Measurements from ENCODE around the gene OLFM4.
"Not testable (repeated sequence)": the region's sequence is repeated elsewhere in the genome, so short reads cannot be mapped to it uniquely, and the experiment has no call there.

OLFM4 gene

GRCh38 chr13:53028637-53029203 lies at the start of gene OLFM4:
Gene OLFM4 (plus strand): TSS chr13:53028813. CDS start chr13:53028837, 24 bp downstream.
- DNase-seq, result no peak

DNA sequence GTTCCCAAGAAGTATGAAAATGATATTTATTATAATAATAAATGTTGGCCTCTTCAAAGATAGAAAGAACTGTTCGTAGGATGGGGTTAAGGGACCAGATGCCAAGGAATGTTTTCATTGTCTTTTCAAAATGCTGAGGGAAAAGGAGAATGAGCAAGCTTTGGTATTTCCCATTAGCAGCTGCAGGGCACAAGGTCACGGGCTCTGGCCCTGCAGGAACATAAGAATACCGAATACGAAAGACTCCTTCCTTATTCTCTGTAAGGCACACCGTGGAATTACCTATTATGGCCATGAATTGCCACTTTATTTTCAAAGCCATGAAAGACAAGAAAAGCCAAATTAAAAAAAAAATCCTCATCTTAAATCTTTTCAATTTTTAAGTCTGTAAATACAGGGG lies 49.6 kb upstream of the OLFM4 start:
- no peak for DNase-seq

GRCh38 chr13:52980695-52981094 lies 47.9 kb upstream of the OLFM4 start:
- no peak for DNase-seq

- DNase-seq, result no peak
Observed at GRCh38 chr13:52983836-52984235, 44.8 kb upstream of the OLFM4 start.

DNA sequence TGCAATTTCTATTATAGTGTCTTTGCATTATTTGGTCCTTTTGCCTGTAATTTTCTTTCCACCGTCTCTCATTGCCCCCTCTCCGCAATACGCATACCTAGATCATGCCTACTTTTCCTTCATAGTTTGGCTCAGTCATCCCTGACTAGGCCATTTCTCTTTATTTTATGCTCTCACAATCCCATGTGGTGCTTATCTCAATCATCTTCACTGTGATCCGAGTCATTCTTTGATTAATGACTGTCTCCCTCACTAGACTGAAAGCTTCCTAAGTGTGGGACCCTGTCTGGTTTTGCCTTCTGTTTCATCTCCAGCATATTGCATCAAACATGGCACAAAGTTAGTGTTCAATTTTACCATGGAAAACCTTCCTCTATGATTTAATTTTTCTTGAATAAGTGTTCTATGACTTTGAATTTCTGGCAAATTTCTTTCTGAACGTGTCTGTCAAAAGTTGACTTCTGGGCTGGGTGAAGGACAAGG lies 43.7 kb upstream of the OLFM4 start:
- no peak for DNase-seq

- DNase-seq, result no peak
Observed at GRCh38 chr13:52991344-52992020, 37.1 kb upstream of the OLFM4 start.

DNA sequence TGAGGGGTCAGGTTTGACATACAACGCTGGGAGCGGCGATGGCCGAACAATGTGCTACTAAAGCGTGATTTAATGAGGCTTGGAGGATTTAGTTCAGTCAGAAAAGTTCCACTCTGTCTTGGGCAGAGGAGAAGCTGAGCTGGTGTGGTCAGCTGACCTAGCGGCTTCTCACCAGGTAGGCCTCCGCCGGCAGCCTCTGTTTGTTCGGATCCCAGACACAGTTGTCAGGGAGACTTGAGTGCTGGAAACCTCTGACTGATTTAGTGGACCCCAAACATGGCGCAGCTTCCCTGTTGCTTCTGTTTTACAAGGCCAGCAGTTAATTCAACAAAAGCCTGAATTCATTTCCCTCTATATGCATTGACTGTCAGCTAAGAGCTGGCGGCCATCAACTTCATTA lies 36.5 kb upstream of the OLFM4 start:
- DNase-seq, result no peak

GRCh38 chr13:52994051-52994450 lies 34.6 kb upstream of the OLFM4 start:
- DNase-seq, result no peak

DNA sequence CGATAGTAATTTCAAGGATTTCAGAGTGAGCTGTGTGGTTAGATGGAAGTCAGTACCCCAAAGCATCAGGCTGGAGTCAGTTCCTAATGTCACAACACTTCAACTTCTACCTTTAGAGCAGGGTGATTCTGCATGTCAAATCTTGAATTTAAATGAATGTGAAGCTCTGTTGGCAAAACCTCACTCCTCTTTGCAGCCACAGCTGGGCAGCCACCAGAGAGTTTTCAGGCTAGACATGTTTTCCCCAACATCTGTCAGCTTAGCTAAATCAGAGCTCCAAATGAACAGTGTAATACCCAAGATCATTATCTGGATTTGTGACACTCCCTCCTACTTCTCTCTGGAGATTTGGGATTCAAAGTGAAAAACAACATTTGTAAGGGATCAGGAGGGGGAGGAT lies 33.7 kb upstream of the OLFM4 start:
- no peak for DNase-seq

DNA sequence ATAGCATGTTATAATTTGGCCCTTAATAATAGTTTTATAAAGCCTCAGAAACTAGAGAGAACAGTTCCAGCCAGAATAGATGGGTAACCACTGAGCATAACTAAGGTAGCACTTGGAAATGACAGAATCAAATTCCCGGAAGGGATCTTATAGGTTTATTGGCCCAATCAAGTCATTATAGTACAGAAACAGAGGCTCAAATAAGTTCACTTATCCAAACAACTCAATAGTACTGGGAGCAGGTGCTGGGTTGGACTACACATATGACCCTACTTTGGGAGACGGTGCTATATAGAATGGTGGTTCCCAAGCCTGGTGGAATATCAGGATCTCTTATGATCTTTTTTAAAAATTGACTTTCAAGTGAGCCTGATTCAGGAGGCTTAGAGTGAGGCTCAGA lies 32.7 kb upstream of the OLFM4 start:
- no peak for DNase-seq

GRCh38 chr13:52997951-52998876 lies 30.4 kb upstream of the OLFM4 start:
- DNase-seq, result no peak

GRCh38 chr13:52999093-52999696 lies 29.4 kb upstream of the OLFM4 start:
- no peak for DNase-seq

- DNase-seq, result no peak
Observed at GRCh38 chr13:53001444-53002225, 27.0 kb upstream of the OLFM4 start.

GRCh38 chr13:53004573-53004972 lies 24.0 kb upstream of the OLFM4 start:
- DNase-seq, result no peak

GRCh38 chr13:53005626-53006025 lies 23.0 kb upstream of the OLFM4 start:
- no peak for DNase-seq

DNA sequence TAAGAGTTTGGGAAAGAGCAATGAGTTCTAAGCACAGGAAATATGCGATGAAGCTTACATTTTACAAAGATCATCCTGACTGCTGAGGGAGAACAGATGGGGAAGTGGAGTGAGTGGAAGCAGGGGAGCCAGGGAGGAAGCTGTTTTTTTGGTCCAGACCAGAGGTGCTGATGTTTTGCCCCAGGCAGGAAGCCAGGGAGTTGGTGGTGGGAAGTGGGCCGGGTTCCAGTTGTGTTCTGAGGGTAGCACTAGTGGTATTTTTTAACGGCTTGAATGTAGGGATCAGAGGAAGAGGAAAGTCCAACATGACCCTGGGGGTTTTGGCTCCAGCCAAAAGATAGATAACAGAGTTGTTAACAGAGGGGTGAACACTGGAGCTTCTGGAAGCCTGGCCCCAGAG lies 20.7 kb upstream of the OLFM4 start:
- DNase-seq, result no peak

GRCh38 chr13:53010374-53011105 lies 18.1 kb upstream of the OLFM4 start:
- no peak for DNase-seq

DNA sequence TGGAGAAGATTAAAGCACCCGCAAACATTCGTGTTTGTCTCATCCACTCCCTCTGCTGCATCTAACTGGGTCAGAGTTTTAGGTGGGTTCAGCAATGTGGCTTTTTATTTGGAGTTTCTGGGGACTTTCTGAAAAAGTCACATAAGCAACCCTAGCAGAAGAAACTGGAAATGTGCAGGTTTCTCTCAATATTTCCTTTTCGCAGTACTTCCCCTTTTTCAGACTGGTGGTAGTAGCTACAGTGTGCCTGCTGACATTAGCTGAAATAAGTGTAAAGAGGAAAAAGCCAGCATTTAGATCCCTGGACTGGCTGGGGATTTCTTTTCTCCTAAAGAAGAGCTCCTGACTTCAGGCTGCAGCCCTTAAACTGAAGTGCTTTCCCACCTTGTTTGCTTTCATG lies 15.9 kb upstream of the OLFM4 start:
- no peak for DNase-seq

DNA sequence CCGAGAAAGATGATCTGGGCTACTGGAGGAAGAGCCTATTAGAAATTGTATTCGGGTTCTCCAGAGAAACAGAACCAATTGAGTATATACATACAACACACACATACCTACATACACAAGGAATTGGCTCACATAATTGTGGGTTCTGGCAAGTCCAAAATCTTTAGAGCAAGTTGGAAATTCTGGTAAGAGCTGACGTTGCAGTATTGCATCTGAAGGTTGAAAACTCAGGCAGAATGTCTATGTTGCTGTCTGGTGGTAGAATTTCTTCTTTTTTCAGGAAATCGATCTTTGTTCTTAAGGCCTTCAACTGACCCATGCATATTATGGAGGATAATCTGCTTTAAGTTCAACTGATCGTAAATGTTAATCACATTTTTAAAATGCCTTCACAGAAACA lies 15.5 kb upstream of the OLFM4 start:
- no peak for DNase-seq

DNA sequence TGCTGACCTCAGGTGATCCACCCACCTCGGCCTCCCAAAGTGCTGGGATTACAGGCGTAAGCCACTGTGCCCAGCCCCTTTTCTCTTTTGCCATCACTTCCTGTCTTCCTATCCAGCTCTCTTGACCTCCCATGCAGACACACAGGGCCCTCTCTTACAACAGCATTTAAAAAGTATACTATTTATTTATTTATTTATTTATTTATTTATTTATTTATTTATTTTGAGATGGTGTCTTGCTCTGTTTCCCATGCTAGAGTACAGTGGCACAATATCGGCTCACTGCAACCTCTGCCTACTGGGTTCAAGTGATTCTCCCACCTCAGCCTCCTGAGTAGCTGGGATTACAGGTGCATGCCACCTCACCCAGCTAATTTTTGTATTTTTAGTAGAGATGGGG lies 14.6 kb upstream of the OLFM4 start:
- not testable (repeated sequence) for DNase-seq

All from T1000 (cell line).